ENCODE data around the gene PEX5L.

DNA sequence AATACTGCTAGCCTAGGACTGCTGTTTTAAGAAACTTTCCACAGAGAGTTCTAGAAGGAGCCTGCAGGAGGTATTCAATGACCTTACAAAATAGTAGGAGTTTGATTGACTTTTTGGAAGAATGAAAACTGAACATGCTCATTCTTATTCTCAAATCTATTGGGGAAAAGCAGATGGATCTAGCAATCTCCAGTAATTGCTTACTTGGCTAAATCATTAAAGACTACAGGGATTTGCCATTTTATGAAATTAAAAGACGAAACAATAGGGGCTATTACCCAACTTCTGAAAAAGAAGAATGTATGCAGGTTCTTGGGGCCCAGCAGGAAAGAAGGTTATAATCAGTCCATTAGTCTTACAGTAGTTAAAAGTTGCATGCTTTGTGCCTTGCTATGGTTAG lies 29.9 kb upstream of the PEX5L start:
- TF ChIP-seq, protein P1, sequence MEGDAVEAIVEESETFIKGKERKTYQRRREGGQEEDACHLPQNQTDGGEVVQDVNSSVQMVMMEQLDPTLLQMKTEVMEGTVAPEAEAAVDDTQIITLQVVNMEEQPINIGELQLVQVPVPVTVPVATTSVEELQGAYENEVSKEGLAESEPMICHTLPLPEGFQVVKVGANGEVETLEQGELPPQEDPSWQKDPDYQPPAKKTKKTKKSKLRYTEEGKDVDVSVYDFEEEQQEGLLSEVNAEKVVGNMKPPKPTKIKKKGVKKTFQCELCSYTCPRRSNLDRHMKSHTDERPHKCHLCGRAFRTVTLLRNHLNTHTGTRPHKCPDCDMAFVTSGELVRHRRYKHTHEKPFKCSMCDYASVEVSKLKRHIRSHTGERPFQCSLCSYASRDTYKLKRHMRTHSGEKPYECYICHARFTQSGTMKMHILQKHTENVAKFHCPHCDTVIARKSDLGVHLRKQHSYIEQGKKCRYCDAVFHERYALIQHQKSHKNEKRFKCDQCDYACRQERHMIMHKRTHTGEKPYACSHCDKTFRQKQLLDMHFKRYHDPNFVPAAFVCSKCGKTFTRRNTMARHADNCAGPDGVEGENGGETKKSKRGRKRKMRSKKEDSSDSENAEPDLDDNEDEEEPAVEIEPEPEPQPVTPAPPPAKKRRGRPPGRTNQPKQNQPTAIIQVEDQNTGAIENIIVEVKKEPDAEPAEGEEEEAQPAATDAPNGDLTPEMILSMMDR (IDR thresholded peaks at IDR 0.05), result no peak
- TF ChIP-seq POLR2A (IDR thresholded peaks at IDR 0.05), result no peak
- no peak for TF ChIP-seq EP300 (IDR thresholded peaks at IDR 0.05)
